Endothelial cell of umbilical vein (primary cell): ENCODE measurements around the gene RWDD1. TPM values are rescaled to one million over a fixed set of nuclear protein-coding genes. Genes with fewer than 3 reads are reported as not detected.

Experiments
- BruUV-seq: library from RNA; stranded (reverse); fragments of 400-500 nt; replicated peaks from 2 replicates; lab custom pipeline; 2021; lab: Mats Ljungman, UMichigan
- CTCF ChIA-PET: fragments of 300-600, 350-600 bp; sonication (Branson Sonifier 250); formaldehyde crosslinking; loops from one replicate; lab custom pipeline; 2021; ENCODE audit warnings: antibody characterized with exemption, inconsistent platforms; lab: Charles Lee
- POLR2A ChIA-PET: fragments of 300-600, 350-600 bp; sonication (Branson Sonifier 250); formaldehyde crosslinking; loops from one replicate; lab custom pipeline; 2021; ENCODE audit warnings: antibody characterized with exemption, inconsistent platforms; lab: Charles Lee
- DNase-seq: peaks from one replicate; pipeline ENCODE4 v3.0.0-alpha.2; 2011; ENCODE audit warnings: low read depth, low spot score
- FAIRE-seq: peaks from 2 replicates; lab custom pipeline; 2011; peaks lifted over from hg19 to GRCh38; lab: Jason Lieb, UNC
- H2AFZ ChIP-seq: 2 replicates; pipeline ENCODE4 v1.6.0; 2012; ENCODE audit warnings: low read depth, low read length, control low read depth, inconsistent platforms
- H3K27ac ChIP-seq: 2 replicates; pipeline ENCODE4 v1.5.1; 2011; ENCODE audit warnings: low read depth, mild to moderate bottlenecking, control low read depth, low read length, moderate library complexity; ENCODE audit not compliant: insufficient read depth
- H3K27me3 ChIP-seq, 2 experiments: 2 replicates each; pipeline versions ENCODE4 v1.6.0 to v1.6.1; 2011; ENCODE audit warnings: low read length in 2 of 2, mixed read lengths in 1 of 2; ENCODE audit not compliant: control insufficient read depth in 2 of 2, insufficient read depth in 2 of 2
- H3K36me3 ChIP-seq, 2 experiments: 2 replicates in 1 of 2; 3 replicates in 1 of 2; pipeline ENCODE4 v1.5.1; 2011; ENCODE audit warnings: low read length in 2 of 2, mild to moderate bottlenecking in 1 of 2, moderate library complexity in 1 of 2; ENCODE audit not compliant: control insufficient read depth in 2 of 2, insufficient read depth in 2 of 2; ENCODE audit errors: extremely low read depth in 1 of 2
- H3K4me1 ChIP-seq: 3 replicates; pipeline ENCODE4 v1.5.1; 2011; ENCODE audit warnings: mild to moderate bottlenecking, low read length; ENCODE audit not compliant: control insufficient read depth, insufficient read depth; ENCODE audit errors: extremely low read depth
- H3K4me2 ChIP-seq: 2 replicates; pipeline ENCODE4 v1.6.1; 2011; ENCODE audit warnings: low read length, control low read depth, mixed read lengths; ENCODE audit not compliant: insufficient read depth
- H3K4me3 ChIP-seq, 3 experiments: fragments of 200-600 bp in 1 of 3; sonication (generic), shearing (Covaris generic) in 1 of 3; replicated peaks in 1 of 3; 2 replicates each; pipeline ENCODE4 v1.5.1; 2011 to 2016; ENCODE audit warnings: control low read depth in 3 of 3, low read length in 3 of 3, mild to moderate bottlenecking in 2 of 3, inconsistent platforms in 1 of 3, low read depth in 1 of 3, moderate library complexity in 1 of 3; ENCODE audit not compliant: insufficient read depth in 1 of 3
- H3K79me2 ChIP-seq: 2 replicates; pipeline ENCODE4 v1.6.0; 2012; ENCODE audit warnings: low read length, inconsistent platforms; ENCODE audit not compliant: control insufficient read depth, insufficient read depth
- H3K9ac ChIP-seq: replicated peaks from 2 replicates; pipeline ENCODE3; 2011; ENCODE audit warnings: low read length, control low read depth; ENCODE audit not compliant: insufficient read depth; ENCODE audit errors: extremely low read depth
- H3K9me1 ChIP-seq: replicated peaks from 3 replicates; pipeline ENCODE4 v1.6.0; 2011; ENCODE audit warnings: mild to moderate bottlenecking, low read length; ENCODE audit not compliant: control insufficient read depth, insufficient read depth; ENCODE audit errors: extremely low read depth
- H3K9me3 ChIP-seq: replicated peaks from 2 replicates; pipeline ENCODE4 v1.5.1; 2012; ENCODE audit warnings: low read length, inconsistent platforms; ENCODE audit not compliant: control insufficient read depth, insufficient read depth
- H4K20me1 ChIP-seq: replicated peaks from 2 replicates; pipeline ENCODE3; 2011; ENCODE audit warnings: mild to moderate bottlenecking, low read length; ENCODE audit not compliant: control insufficient read depth, insufficient read depth; ENCODE audit errors: extremely low read depth
- EZH2 ChIP-seq: IDR thresholded peaks from 2 replicates; pipeline ENCODE4 v1.6.1; 2012; ENCODE audit warnings: borderline replicate concordance, low read depth, mild to moderate bottlenecking, moderate library complexity, low read length, inconsistent platforms; ENCODE audit not compliant: severe bottlenecking
- FOS ChIP-seq: IDR thresholded peaks from 2 replicates; pipeline ENCODE4 v1.6.1; 2011; ENCODE audit warnings: mild to moderate bottlenecking, low read length, moderate library complexity, borderline replicate concordance; ENCODE audit not compliant: insufficient read depth
- GATA2 ChIP-seq: IDR thresholded peaks from 2 replicates; pipeline ENCODE4 v1.7.0; 2011; ENCODE audit warnings: low read depth, mild to moderate bottlenecking, moderate library complexity, mixed read lengths, low read length; ENCODE audit not compliant: insufficient read length, insufficient read depth
- JUN ChIP-seq: IDR thresholded peaks from 2 replicates; pipeline ENCODE4 v1.6.1; 2011; ENCODE audit warnings: borderline replicate concordance, low read depth; ENCODE audit not compliant: insufficient read length, insufficient read depth
- MYC ChIP-seq: IDR thresholded peaks from one replicate; pipeline ENCODE4 v1.6.1; 2011; ENCODE audit warnings: mild to moderate bottlenecking, low read depth, low read length
- POLR2A ChIP-seq: IDR thresholded peaks from 2 replicates; pipeline ENCODE4 v1.6.1; 2012; ENCODE audit warnings: low read depth, mild to moderate bottlenecking, control low read depth, low read length
- POLR2AphosphoS5 ChIP-seq: IDR thresholded peaks from 2 replicates; pipeline ENCODE4 v1.6.1; 2012; ENCODE audit warnings: low read depth, mild to moderate bottlenecking, control low read depth, low read length, moderate library complexity; ENCODE audit not compliant: insufficient read depth
- dilution Hi-C: fragments of 300-500 bp; cut with MboI; formaldehyde crosslinking; loops from one replicate; pipeline ENCODE4 v1.15.0; 2019; ENCODE audit warnings: low sequenced_read_pairs; ENCODE audit not compliant: extremely low pct_ligation_motif_present
- intact Hi-C: fragments of 100-400 bp; cut with micrococcal nuclease; formaldehyde crosslinking; loops from one replicate; pipeline ENCODE4 v1.10.0; 2022
- polyA plus RNA-seq, 4 experiments: library from polyadenylated mRNA; depleted of rRNA in 3 of 4; stranded (reverse) in 3 of 4; unstranded in 1 of 4; fragments of >200 nt; gene quantifications; 2 replicates each; pipeline versions ENCODE4 v1.2.1 to v1.2.3, GENCODE V29; 2011 to 2012; ENCODE audit warnings: missing spikeins in 1 of 4
- total RNA-seq: library from RNA; stranded (reverse); gene quantifications from 2 replicates; pipeline ENCODE4 v1.2.3, GENCODE V29; 2021
- TF ChIP-seq, protein P1 (sequence below): IDR thresholded peaks from 2 replicates; pipeline ENCODE4 v1.6.1; 2011; ENCODE audit not compliant: insufficient read depth, insufficient read length
- TF ChIP-seq, protein P2 (sequence below), 2 donors: IDR thresholded peaks; 1 replicate in 1 of 2; 2 replicates in 1 of 2; pipeline ENCODE4 v1.5.1; 2011; ENCODE audit warnings: low read length in 2 of 2, mild to moderate bottlenecking in 2 of 2, moderate library complexity in 2 of 2, control low read depth in 1 of 2, inconsistent platforms in 1 of 2, low read depth in 1 of 2; ENCODE audit not compliant: insufficient read depth in 1 of 2; ENCODE audit errors: extremely low read depth in 1 of 2

RWDD1 gene
- total and polyA plus RNA-seq, 2 donors (not counting 3 experiments of a cell fraction or from before 2014, with no cell fraction given), result 18.7 to 37.9 TPM

DNA sequence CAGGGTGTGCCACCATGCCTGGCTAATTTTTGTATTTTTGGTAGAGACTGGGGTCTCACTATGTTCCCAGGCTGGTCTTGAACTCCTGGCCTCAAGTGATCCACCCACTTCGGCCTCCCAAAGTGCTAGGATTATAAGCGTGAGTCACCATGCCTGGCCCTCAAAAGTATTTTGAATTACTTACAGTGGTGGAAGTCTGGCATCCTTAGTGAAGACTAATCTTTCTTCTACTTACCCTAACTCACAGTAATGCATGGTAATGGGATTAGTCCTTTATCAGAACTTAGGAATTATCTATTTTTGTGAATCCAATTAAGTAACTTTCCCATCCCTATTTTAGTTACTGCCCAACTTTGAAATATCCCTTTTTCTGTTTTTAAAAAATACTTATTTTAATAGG, 3.9 kb downstream of the RWDD1 start:
- no peaks in the 10 kb centered on the region for H3K27me3 ChIP-seq
- H3K4me1 ChIP-seq, result peaks cover 12% of the 10 kb centered on the region
- FAIRE-seq (no peak), DNase-seq (no peak)
- TF ChIP-seq POLR2A, result no peak
- no peak for TF ChIP-seq GATA2
- TF ChIP-seq EZH2, result no peak
- no peak for TF ChIP-seq FOS
- no peak for TF ChIP-seq JUN
- no peak for TF ChIP-seq POLR2AphosphoS5
- TF ChIP-seq, protein P1, sequence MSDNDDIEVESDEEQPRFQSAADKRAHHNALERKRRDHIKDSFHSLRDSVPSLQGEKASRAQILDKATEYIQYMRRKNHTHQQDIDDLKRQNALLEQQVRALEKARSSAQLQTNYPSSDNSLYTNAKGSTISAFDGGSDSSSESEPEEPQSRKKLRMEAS, result no peak
- TF ChIP-seq MYC, result no peak
- TF ChIP-seq, protein P2, sequence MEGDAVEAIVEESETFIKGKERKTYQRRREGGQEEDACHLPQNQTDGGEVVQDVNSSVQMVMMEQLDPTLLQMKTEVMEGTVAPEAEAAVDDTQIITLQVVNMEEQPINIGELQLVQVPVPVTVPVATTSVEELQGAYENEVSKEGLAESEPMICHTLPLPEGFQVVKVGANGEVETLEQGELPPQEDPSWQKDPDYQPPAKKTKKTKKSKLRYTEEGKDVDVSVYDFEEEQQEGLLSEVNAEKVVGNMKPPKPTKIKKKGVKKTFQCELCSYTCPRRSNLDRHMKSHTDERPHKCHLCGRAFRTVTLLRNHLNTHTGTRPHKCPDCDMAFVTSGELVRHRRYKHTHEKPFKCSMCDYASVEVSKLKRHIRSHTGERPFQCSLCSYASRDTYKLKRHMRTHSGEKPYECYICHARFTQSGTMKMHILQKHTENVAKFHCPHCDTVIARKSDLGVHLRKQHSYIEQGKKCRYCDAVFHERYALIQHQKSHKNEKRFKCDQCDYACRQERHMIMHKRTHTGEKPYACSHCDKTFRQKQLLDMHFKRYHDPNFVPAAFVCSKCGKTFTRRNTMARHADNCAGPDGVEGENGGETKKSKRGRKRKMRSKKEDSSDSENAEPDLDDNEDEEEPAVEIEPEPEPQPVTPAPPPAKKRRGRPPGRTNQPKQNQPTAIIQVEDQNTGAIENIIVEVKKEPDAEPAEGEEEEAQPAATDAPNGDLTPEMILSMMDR (IDR thresholded peaks at IDR 0.05; ENCODE audit: extremely low read depth in 1 of 2, insufficient read depth in 1 of 2, low read depth in 1 of 2, low read length in 2 of 2), result no peak
- no TSS peak for BruUV-seq
- no peak overlapping the region for H3K27ac ChIP-seq
- H3K4me2 ChIP-seq, result no peak overlapping the region
- no peaks in the 10 kb centered on the region for H4K20me1 ChIP-seq
- H3K9me1 ChIP-seq, result no peaks in the 10 kb centered on the region
- H3K36me3 ChIP-seq, result peaks cover 2 to 3% of the 10 kb centered on the region in 2 experiments
- no peak overlapping the region for H2AFZ ChIP-seq
- CTCF ChIA-PET, result interaction anchor here (1.2 kb wide), 1 partner anchor 14 kb away, joined by 3 read pairs; no protein-coding TSS in a partner anchor
- H3K9ac ChIP-seq, result no peak overlapping the region
- H3K4me3 ChIP-seq, result no peak overlapping the region
- dilution Hi-C loops, result no loop called here
- peaks cover 89% of the 10 kb centered on the region for H3K79me2 ChIP-seq
- POLR2A ChIA-PET, result no interaction called here
- no peaks in the 10 kb centered on the region for H3K9me3 ChIP-seq
- intact Hi-C loops, result no loop called here
